ENCODE measurements around the gene LETM1. TPM values are rescaled to one million over a fixed set of nuclear protein-coding genes. Genes with fewer than 3 reads are reported as not detected.

The LETM1 gene
- total and polyA plus RNA-seq, 2 of the 13 experiments (the other 11 are each of a cell fraction or from before 2014, with no cell fraction given) = 9.7 to 41.6 TPM

- TF ChIP-seq PHF21A (CRISPR knock-in tag; IDR thresholded peaks at IDR 0.05) (peak; percentile 64), CHD2 (IDR thresholded peaks at IDR 0.05; ENCODE audit: low read depth, low read length) (no peak), HNF1B (CRISPR knock-in tag; IDR thresholded peaks at IDR 0.05) (peak; percentile 73; the same call in 1 of the 2 replicates), DMAP1 (CRISPR knock-in tag; IDR thresholded peaks at IDR 0.05) (no peak), TMF1 (CRISPR knock-in tag; IDR thresholded peaks at IDR 0.05; ENCODE audit: low read depth) (no peak), ZNF776 (CRISPR knock-in tag; IDR thresholded peaks at IDR 0.05) (no peak), ZNF331 (CRISPR knock-in tag; IDR thresholded peaks at IDR 0.05) (peak; percentile 40; the same call in 1 of the 2 replicates), PATZ1 (CRISPR knock-in tag; IDR thresholded peaks at IDR 0.05) (peak; percentile 78), JDP2 (CRISPR knock-in tag; IDR thresholded peaks at IDR 0.05; ENCODE audit: borderline replicate concordance) (no peak), ZMYM4 (CRISPR knock-in tag; IDR thresholded peaks at IDR 0.05) (peak; percentile 24; the same call in 1 of the 2 replicates), ISL2 (CRISPR knock-in tag; IDR thresholded peaks at IDR 0.05) (0 out of 2 replicates have a peak, but pooled peaks have one; percentile 32), NFYC (CRISPR knock-in tag; IDR thresholded peaks at IDR 0.05) (no peak), ARHGAP35 (CRISPR knock-in tag; IDR thresholded peaks at IDR 0.05; ENCODE audit: borderline replicate concordance) (no peak), U2AF1 (optimal IDR thresholded peaks at IDR 0.05; ENCODE audit: low read depth, low read length) (no peak), KDM3A (CRISPR knock-in tag; IDR thresholded peaks at IDR 0.05; ENCODE audit: low read depth) (no peak), RXRA (CRISPR knock-in tag; IDR thresholded peaks at IDR 0.05) (peak; percentile 87), RXRB (CRISPR knock-in tag; IDR thresholded peaks at IDR 0.05; ENCODE audit: borderline replicate concordance) (peak; percentile 78), ZNF224 (CRISPR knock-in tag; IDR thresholded peaks at IDR 0.05) (no peak), ZNF652 (CRISPR knock-in tag; IDR thresholded peaks at IDR 0.05; ENCODE audit: borderline replicate concordance, low read depth) (no peak), AHR (CRISPR knock-in tag; IDR thresholded peaks at IDR 0.05) (no peak), GATAD2A (CRISPR knock-in tag; IDR thresholded peaks at IDR 0.05) (peak; percentile 49; the same call in 1 of the 2 replicates), ZNF225 (CRISPR knock-in tag; IDR thresholded peaks at IDR 0.05) (no peak), SALL1 (CRISPR knock-in tag; IDR thresholded peaks at IDR 0.05) (0 out of 2 replicates have a peak, but pooled peaks have one; percentile 7), STAG1 (CRISPR knock-in tag; IDR thresholded peaks at IDR 0.05) (peak; percentile 37), MBD4 (IDR thresholded peaks at IDR 0.05; ENCODE audit: borderline replicate concordance, low read length) (no peak), POGZ (CRISPR knock-in tag; IDR thresholded peaks at IDR 0.05) (no peak), ZNF558 (CRISPR knock-in tag; IDR thresholded peaks at IDR 0.05; ENCODE audit: borderline replicate concordance) (no peak)
- TF ChIP-seq, protein P1, sequence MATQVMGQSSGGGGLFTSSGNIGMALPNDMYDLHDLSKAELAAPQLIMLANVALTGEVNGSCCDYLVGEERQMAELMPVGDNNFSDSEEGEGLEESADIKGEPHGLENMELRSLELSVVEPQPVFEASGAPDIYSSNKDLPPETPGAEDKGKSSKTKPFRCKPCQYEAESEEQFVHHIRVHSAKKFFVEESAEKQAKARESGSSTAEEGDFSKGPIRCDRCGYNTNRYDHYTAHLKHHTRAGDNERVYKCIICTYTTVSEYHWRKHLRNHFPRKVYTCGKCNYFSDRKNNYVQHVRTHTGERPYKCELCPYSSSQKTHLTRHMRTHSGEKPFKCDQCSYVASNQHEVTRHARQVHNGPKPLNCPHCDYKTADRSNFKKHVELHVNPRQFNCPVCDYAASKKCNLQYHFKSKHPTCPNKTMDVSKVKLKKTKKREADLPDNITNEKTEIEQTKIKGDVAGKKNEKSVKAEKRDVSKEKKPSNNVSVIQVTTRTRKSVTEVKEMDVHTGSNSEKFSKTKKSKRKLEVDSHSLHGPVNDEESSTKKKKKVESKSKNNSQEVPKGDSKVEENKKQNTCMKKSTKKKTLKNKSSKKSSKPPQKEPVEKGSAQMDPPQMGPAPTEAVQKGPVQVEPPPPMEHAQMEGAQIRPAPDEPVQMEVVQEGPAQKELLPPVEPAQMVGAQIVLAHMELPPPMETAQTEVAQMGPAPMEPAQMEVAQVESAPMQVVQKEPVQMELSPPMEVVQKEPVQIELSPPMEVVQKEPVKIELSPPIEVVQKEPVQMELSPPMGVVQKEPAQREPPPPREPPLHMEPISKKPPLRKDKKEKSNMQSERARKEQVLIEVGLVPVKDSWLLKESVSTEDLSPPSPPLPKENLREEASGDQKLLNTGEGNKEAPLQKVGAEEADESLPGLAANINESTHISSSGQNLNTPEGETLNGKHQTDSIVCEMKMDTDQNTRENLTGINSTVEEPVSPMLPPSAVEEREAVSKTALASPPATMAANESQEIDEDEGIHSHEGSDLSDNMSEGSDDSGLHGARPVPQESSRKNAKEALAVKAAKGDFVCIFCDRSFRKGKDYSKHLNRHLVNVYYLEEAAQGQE (IDR thresholded peaks at IDR 0.05; ENCODE audit: borderline replicate concordance in 1 of 2, low read depth in 1 of 2, low read length in 2 of 2) = no peak
Measured at GRCh38 chr4:1770791-1771231, 85.1 kb downstream of the LETM1 start (continued).
